ENCODE results near the gene PBX1.

GRCh38 chr1:164821648-164822047, 262.7 kb downstream of the PBX1 start:
- TF ChIP-seq EZH2 (IDR thresholded peaks at IDR 0.05; ENCODE audit: borderline replicate concordance, control insufficient read depth, low read depth, low read length) (no peak), EP300 (IDR thresholded peaks at IDR 0.05; ENCODE audit: borderline replicate concordance in 1 of 2, control insufficient read depth in 1 of 2, low read depth in 2 of 2, low read length in 2 of 2) (no peak), ESRRA (IDR thresholded peaks at IDR 0.05; ENCODE audit: low read length) (no peak), EGR1 (IDR thresholded peaks at IDR 0.05; ENCODE audit: borderline replicate concordance in 1 of 2, low read depth in 2 of 2, low read length in 2 of 2) (no peak), MYC (IDR thresholded peaks at IDR 0.05; ENCODE audit: insufficient read depth, insufficient read length, insufficient replicate concordance, low read length, severe bottlenecking) (no peak), CTCF (IDR thresholded peaks at IDR 0.05 in 2 of 3, conservative IDR thresholded peaks at IDR 0.05 in 1 of 3; ENCODE audit: control insufficient read depth in 2 of 3, extremely low read depth in 1 of 3, insufficient read depth in 1 of 3, low read depth in 3 of 3, low read length in 3 of 3) (no peak), ZNF274 (IDR thresholded peaks at IDR 0.05; ENCODE audit: insufficient read depth, insufficient read length) (no peak), ETV6 (conservative IDR thresholded peaks at IDR 0.05 in 1 of 2, IDR thresholded peaks at IDR 0.05 in 1 of 2; ENCODE audit: borderline replicate concordance in 1 of 2, low read depth in 1 of 2) (no peak), FOXM1 (IDR thresholded peaks at IDR 0.05; ENCODE audit: low read depth, low read length) (no peak)
